GM12878 (cell line): ENCODE data around the gene GRIK1. TPM values are rescaled to one million over a fixed set of nuclear protein-coding genes. Genes with fewer than 3 reads are reported as not detected.

Experiments used
- ATAC-seq: fragments of 200-7000 bp; cut with Tn5 transposase; 3 replicates; pipeline ENCODE4 v1.9.1; 2020; ENCODE audit warnings: mild to moderate bottlenecking, moderate library complexity
- BruUV-seq: library from RNA; stranded (reverse); fragments of 400-500 nt; replicated peaks from 2 replicates; lab custom pipeline; 2021; lab: Mats Ljungman, UMichigan
- CTCF ChIA-PET: fragments of 300-600 bp; sonication (Branson Sonifier 250); formaldehyde crosslinking; extraction: SDS; loops from one replicate; lab custom pipeline; 2021; ENCODE audit warnings: inconsistent platforms; lab: Yijun Ruan, JAX
- POLR2A ChIA-PET: fragments of 350-600 bp; formaldehyde crosslinking; extraction: SDS; loops from one replicate; lab custom pipeline; 2021; ENCODE audit warnings: inconsistent platforms; lab: Charles Lee
- RAD21 ChIA-PET: fragments of 300-600 bp; sonication (Branson Sonifier 250); formaldehyde crosslinking; loops from one replicate; lab custom pipeline; 2023; ENCODE audit warnings: antibody characterized with exemption; ENCODE audit not compliant: unreplicated experiment; lab: Charles Lee
- SMC1A ChIA-PET: fragments of 300-600 bp; sonication (Branson Sonifier 250); formaldehyde crosslinking; loops from one replicate; lab custom pipeline; 2023; ENCODE audit not compliant: unreplicated experiment, uncharacterized antibody; lab: Charles Lee
- DNase-seq: peaks from one replicate; pipeline ENCODE4 v3.0.0-alpha.2; 2011; ENCODE audit warnings: low read depth, low spot score
- FAIRE-seq: peaks from 3 replicates; lab custom pipeline; 2011; peaks lifted over from hg19 to GRCh38; lab: Jason Lieb, UNC
- H2AFZ ChIP-seq: 2 replicates; pipeline ENCODE4 v1.6.0; 2011; ENCODE audit warnings: low read depth, low read length, control low read depth; ENCODE audit not compliant: control insufficient read depth
- H3K27ac ChIP-seq: 2 replicates; pipeline ENCODE4 v1.5.1; 2011; ENCODE audit warnings: control low read depth; ENCODE audit not compliant: control insufficient read depth, insufficient read depth
- H3K27me3 ChIP-seq, 2 experiments: replicated peaks in 1 of 2; 2 replicates each; pipeline versions ENCODE4 v1.6.0 to v1.6.1; 2011; ENCODE audit warnings: low read length in 1 of 2; ENCODE audit not compliant: control insufficient read depth in 2 of 2, insufficient read depth in 2 of 2
- H3K36me3 ChIP-seq, 2 experiments: 2 replicates each; pipeline ENCODE4 v1.5.1; 2011; ENCODE audit warnings: low read length in 1 of 2; ENCODE audit not compliant: control insufficient read depth in 2 of 2, insufficient read depth in 2 of 2
- H3K4me1 ChIP-seq: 2 replicates; pipeline ENCODE4 v1.6.1; 2011; ENCODE audit warnings: mild to moderate bottlenecking, low read length, moderate library complexity, mixed read lengths; ENCODE audit not compliant: control insufficient read depth, insufficient read depth
- H3K4me2 ChIP-seq: 2 replicates; pipeline ENCODE4 v1.6.0; 2011; ENCODE audit warnings: control low read depth; ENCODE audit not compliant: control insufficient read depth, insufficient read depth
- H3K4me3 ChIP-seq: fragments of 200-600 bp; sonication (generic); 2 replicates; pipeline ENCODE4 v1.5.1; 2016
- H3K79me2 ChIP-seq: 2 replicates; pipeline ENCODE4 v1.6.0; 2011; ENCODE audit warnings: low read length; ENCODE audit not compliant: control insufficient read depth, insufficient read depth
- H3K9ac ChIP-seq: 2 replicates; pipeline ENCODE4 v1.8.0; 2011; ENCODE audit warnings: low read length, control low read depth, mixed read lengths; ENCODE audit not compliant: control insufficient read depth, insufficient read depth
- H3K9me3 ChIP-seq: replicated peaks from 3 replicates; pipeline ENCODE4 v1.5.1; 2011; ENCODE audit warnings: mild to moderate bottlenecking, low read length; ENCODE audit not compliant: control insufficient read depth, insufficient read depth
- H4K20me1 ChIP-seq: 2 replicates; pipeline ENCODE4 v1.6.0; 2011; ENCODE audit not compliant: control insufficient read depth, insufficient read depth
- BHLHE40 ChIP-seq, 2 experiments: fragments of 450-650 bp in 1 of 2; IDR thresholded peaks; 2 replicates each; pipeline ENCODE4 v1.6.1; 2011 to 2017; ENCODE audit warnings: low read depth in 2 of 2, borderline replicate concordance in 1 of 2, improper control_type of control experiment in 1 of 2, low read length in 1 of 2, mild to moderate bottlenecking in 1 of 2
- CREB1 ChIP-seq: IDR thresholded peaks from 2 replicates; pipeline ENCODE4 v1.6.1; 2012; ENCODE audit warnings: low read depth, mild to moderate bottlenecking, inconsistent platforms
- ETV6 ChIP-seq, 2 experiments: fragments of 450-650 bp in 1 of 2; IDR thresholded peaks in 1 of 2; conservative IDR thresholded peaks in 1 of 2; 2 replicates each; pipeline ENCODE4 v1.6.1; 2014; ENCODE audit warnings: antibody characterized with exemption in 1 of 2, borderline replicate concordance in 1 of 2, low read depth in 1 of 2, mild to moderate bottlenecking in 1 of 2, moderate library complexity in 1 of 2
- RAD51 ChIP-seq: fragments of 450-650 bp; IDR thresholded peaks from 2 replicates; pipeline ENCODE4 v1.6.1; 2016; ENCODE audit warnings: moderate library complexity, mild to moderate bottlenecking, inconsistent platforms
- RELB ChIP-seq: fragments of 450-650 bp; IDR thresholded peaks from 2 replicates; pipeline ENCODE4 v1.6.1; 2017; ENCODE audit warnings: low read depth, mild to moderate bottlenecking, moderate library complexity
- SMARCA5 ChIP-seq: fragments of 450-650 bp; IDR thresholded peaks from 2 replicates; pipeline ENCODE4 v1.6.1; 2017; ENCODE audit warnings: mild to moderate bottlenecking
- SMC3 ChIP-seq: IDR thresholded peaks from 2 replicates; pipeline ENCODE4 v1.6.1; 2011; ENCODE audit warnings: low read length, improper control_type of control experiment, borderline replicate concordance
- ZNF384 ChIP-seq: IDR thresholded peaks from 2 replicates; pipeline ENCODE4 v1.6.1; 2012; ENCODE audit warnings: low read depth, mild to moderate bottlenecking, low read length, improper control_type of control experiment, borderline replicate concordance
- WGBS: methylation state at CpG from one replicate; pipeline ENCODE4 v1.1.6; 2016; ENCODE audit warnings: low lambda C conversion rate; ENCODE audit not compliant: insufficient replicate concordance, insufficient coverage; ENCODE audit errors: missing lambda C conversion rate; 5-methylcytosine and 5-hydroxymethylcytosine counted together
- in situ Hi-C: fragments of 300-500 bp; cut with MboI; formaldehyde crosslinking; loops from 9 replicates; pipeline ENCODE4 v1.14.3; 2018; ENCODE audit warnings: mixed read lengths
- intact Hi-C: fragments of 100-400 bp; cut with micrococcal nuclease; formaldehyde crosslinking; loops from one replicate; pipeline ENCODE4 v1.14.2; 2022; ENCODE audit not compliant: unreplicated experiment
- polyA plus RNA-seq, 11 experiments: library from polyadenylated mRNA; depleted of rRNA in 4 of 11; unstranded in 6 of 11; stranded (reverse) in 5 of 11; fragments of >200 nt; fragmentation: Nextera tagmentation in 4 of 11; fragmentation: Illumina TruSeq in 1 of 11; extraction: Ambion mirVana in 4 of 11; extraction: Trizol in 1 of 11; gene quantifications; 1 replicate in 1 of 11; 2 replicates in 10 of 11; pipeline versions ENCODE4 v1.2.1 to v1.2.3, GENCODE V29; 2011 to 2016; ENCODE audit warnings: inconsistent platforms in 2 of 11, missing spikeins in 2 of 11, low read depth in 1 of 11
- total RNA-seq, 4 experiments: library from RNA; depleted of rRNA in 3 of 4; stranded (reverse); fragments of >200 nt in 3 of 4; fragmentation: Illumina TruSeq in 1 of 4; extraction: Trizol in 1 of 4; gene quantifications; 2 replicates each; pipeline versions ENCODE4 v1.2.1 to v1.2.3, GENCODE V29; 2013 to 2021

Gene GRIK1
- total and polyA plus RNA-seq, 10 of the 15 experiments (the other 5 are each of a cell fraction or from before 2014, with no cell fraction given) = 0.05 to 0.13 (median 0.09) TPM; not detected in 7

DNA sequence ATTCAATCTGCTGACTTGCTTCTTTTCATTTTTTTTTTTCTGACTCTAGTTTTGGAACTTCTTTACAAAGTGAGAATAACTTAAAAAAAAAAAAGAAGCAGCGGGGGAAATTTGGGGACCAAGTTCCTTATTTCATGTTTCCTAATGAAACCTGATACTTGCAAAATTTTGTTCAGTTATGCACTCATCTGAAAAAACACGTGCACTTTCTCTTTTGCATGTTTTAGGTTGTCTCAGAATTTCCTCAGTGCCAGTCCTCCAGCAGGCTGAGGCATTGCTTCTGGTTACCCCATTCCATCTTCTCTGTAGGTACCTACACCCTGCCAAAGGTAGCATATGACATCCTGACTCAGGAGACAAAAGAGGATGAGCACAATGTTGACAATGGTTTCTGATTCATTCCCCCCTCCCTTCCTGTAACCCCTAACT is 299.7 kb downstream of the GRIK1 start:
- ChIA-PET SMC1A (no interaction called here), RAD21 (no interaction called here), POLR2A (no interaction called here), CTCF (interaction anchor here (1.0 kb wide), 1 partner anchor 211 kb away, joined by 3 read pairs; no protein-coding TSS in a partner anchor)
- Histone ChIP-seq H3K4me1 (peaks cover 15% of the 10 kb centered on the region), H3K79me2 (no peaks in the 10 kb centered on the region), H3K27ac (peak overlapping the region; percentile 56), H3K27me3 (no peaks in the 10 kb centered on the region), H3K9me3 (no peaks in the 10 kb centered on the region; the same call in 2 of the 3 replicates), H2AFZ (no peak overlapping the region), H3K9ac (no peak overlapping the region), H4K20me1 (no peaks in the 10 kb centered on the region), H3K36me3 (no peaks in the 10 kb centered on the region), H3K4me3 (peak overlapping the region; percentile 22; the same call in 1 of the 2 replicates), H3K4me2 (peak overlapping the region; percentile 60)
- peak; percentile 35 for DNase-seq
- in situ Hi-C loops = no loop called here
- intact Hi-C loops = no loop called here
- 0 out of 2 replicates have a peak, but pooled peaks have one; percentile 9 for TF ChIP-seq RAD51
- peak; percentile 66 to 82; a peak in 3 of 4 replicates for TF ChIP-seq BHLHE40 (IDR thresholded peaks at IDR 0.05; ENCODE audit: borderline replicate concordance in 1 of 2, low read depth in 2 of 2, low read length in 1 of 2)
- TF ChIP-seq RELB = 0 out of 2 replicates have a peak, but pooled peaks have one; percentile 25
- peak; percentile 46; the same call in 1 of the 2 replicates for TF ChIP-seq ZNF384
- no peak for TF ChIP-seq SMARCA5
- no peak for TF ChIP-seq SMC3
- TF ChIP-seq CREB1 = 0 out of 2 replicates have a peak, but pooled peaks have one; percentile 19
- 0 out of 4 replicates have a peak, but pooled peaks of 1 of the 2 experiments have one; percentile 15 for TF ChIP-seq ETV6 (conservative IDR thresholded peaks at IDR 0.05 in 1 of 2, IDR thresholded peaks at IDR 0.05 in 1 of 2; ENCODE audit: borderline replicate concordance in 1 of 2, low read depth in 1 of 2)
- FAIRE-seq = no peak
- BruUV-seq = no TSS peak
- WGBS = 0% methylated on average over 2 of the region's 2 CpGs
- ATAC-seq = peak; percentile 57
